CD14-positive monocyte (primary cell): ENCODE data around the gene CAST. TPM values are rescaled to one million over a fixed set of nuclear protein-coding genes. Genes with fewer than 3 reads are reported as not detected.

Experiments used
- DNase-seq, 3 donors: peaks; one replicate each; pipeline ENCODE4 v3.0.0-alpha.2; 2011 to 2022
- H2AFZ ChIP-seq: 2 replicates; pipeline ENCODE4 v1.6.0; 2012; ENCODE audit warnings: mild to moderate bottlenecking, low read depth, low read length, inconsistent platforms; ENCODE audit not compliant: insufficient read depth, poor library complexity, severe bottlenecking
- H3K27ac ChIP-seq, 2 donors: 1 replicate in 1 of 2; 2 replicates in 1 of 2; pipeline ENCODE4 v1.5.1; 2012 to 2013; ENCODE audit warnings: low read length in 2 of 2, control low read depth in 1 of 2, inconsistent platforms in 1 of 2, low read depth in 1 of 2, mild to moderate bottlenecking in 1 of 2
- H3K27me3 ChIP-seq, 2 donors: one replicate each; pipeline versions ENCODE4 v1.6.0 to v1.6.1; 2011 to 2013; ENCODE audit warnings: low read length in 2 of 2; ENCODE audit not compliant: control insufficient read depth in 2 of 2, insufficient read depth in 2 of 2
- H3K36me3 ChIP-seq, 2 donors: replicated peaks in 1 of 2; 1 replicate in 1 of 2; 2 replicates in 1 of 2; pipeline versions ENCODE4 v1.5.1 to v1.6.1; 2012 to 2013; ENCODE audit warnings: low read length in 2 of 2, control low read depth in 1 of 2, inconsistent platforms in 1 of 2, mild to moderate bottlenecking in 1 of 2; ENCODE audit not compliant: insufficient read depth in 2 of 2, control insufficient read depth in 1 of 2
- H3K4me1 ChIP-seq, 2 donors: 1 replicate in 1 of 2; 2 replicates in 1 of 2; pipeline versions ENCODE4 v1.5.1 to v1.6.1; 2012 to 2013; ENCODE audit warnings: low read length in 2 of 2, control low read depth in 1 of 2, inconsistent platforms in 1 of 2, mild to moderate bottlenecking in 1 of 2, moderate library complexity in 1 of 2; ENCODE audit not compliant: insufficient read depth in 2 of 2, control insufficient read depth in 1 of 2
- H3K4me2 ChIP-seq: replicated peaks from 2 replicates; pipeline ENCODE3; 2012; ENCODE audit warnings: low read length, moderate library complexity, mild to moderate bottlenecking; ENCODE audit not compliant: poor library complexity, severe bottlenecking; ENCODE audit errors: extremely low read depth
- H3K4me3 ChIP-seq, 3 experiments: fragments of 200-600 bp in 1 of 3; sonication (generic) in 1 of 3; replicated peaks in 1 of 3; 1 replicate in 2 of 3; 2 replicates in 1 of 3; pipeline ENCODE4 v1.5.1; 2011 to 2013; ENCODE audit warnings: low read length in 3 of 3, mild to moderate bottlenecking in 3 of 3, control low read depth in 2 of 3, low read depth in 2 of 3, inconsistent platforms in 1 of 3, moderate library complexity in 1 of 3
- H3K79me2 ChIP-seq: 2 replicates; pipeline ENCODE4 v1.6.0; 2012; ENCODE audit warnings: mild to moderate bottlenecking, control low read depth, inconsistent platforms, low read length, moderate library complexity; ENCODE audit not compliant: insufficient read depth
- H3K9ac ChIP-seq: 2 replicates; pipeline ENCODE4 v1.6.0; 2017; ENCODE audit warnings: low read length, mild to moderate bottlenecking; ENCODE audit not compliant: insufficient read depth, poor library complexity, severe bottlenecking
- H3K9me3 ChIP-seq, 2 donors: replicated peaks in 1 of 2; 1 replicate in 1 of 2; 2 replicates in 1 of 2; pipeline versions ENCODE4 v1.5.1 to v1.6.1; 2012 to 2013; ENCODE audit warnings: low read length in 2 of 2, control low read depth in 1 of 2; ENCODE audit not compliant: control insufficient read depth in 1 of 2, insufficient read depth in 1 of 2
- H4K20me1 ChIP-seq: 2 replicates; pipeline ENCODE4 v1.6.0; 2012; ENCODE audit warnings: mild to moderate bottlenecking, low read length, control low read depth, moderate library complexity; ENCODE audit not compliant: insufficient read depth
- H3K27ac Mint-ChIP-seq, 7 donors: one replicate each; pipeline ENCODE4 v1.8.0; 2020; ENCODE audit warnings: mild to moderate bottlenecking in 7 of 7, mixed read lengths in 7 of 7, moderate library complexity in 6 of 7, inconsistent platforms in 2 of 7
- H3K27me3 Mint-ChIP-seq, 3 donors: one replicate each; pipeline ENCODE4 v1.8.0; 2021 to 2022; ENCODE audit warnings: low read depth in 3 of 3, mild to moderate bottlenecking in 3 of 3, mixed read lengths in 3 of 3, moderate library complexity in 3 of 3, inconsistent platforms in 1 of 3
- H3K36me3 Mint-ChIP-seq, 2 donors: one replicate each; pipeline ENCODE4 v1.8.0; 2020; ENCODE audit warnings: mixed read lengths in 2 of 2, inconsistent platforms in 1 of 2, mild to moderate bottlenecking in 1 of 2
- H3K4me1 Mint-ChIP-seq: one replicate; pipeline ENCODE4 v1.8.0; 2020; ENCODE audit warnings: mild to moderate bottlenecking, mixed read lengths
- H3K4me3 Mint-ChIP-seq, 2 donors: one replicate each; pipeline ENCODE4 v1.8.0; 2020; ENCODE audit warnings: mild to moderate bottlenecking in 2 of 2, mixed read lengths in 2 of 2, moderate library complexity in 1 of 2
- H3K9me3 Mint-ChIP-seq, 7 donors: one replicate each; pipeline ENCODE4 v1.8.0; 2020 to 2022; ENCODE audit warnings: mixed read lengths in 7 of 7, mild to moderate bottlenecking in 6 of 7, moderate library complexity in 6 of 7, inconsistent platforms in 2 of 7
- CTCF ChIP-seq: fragments of 200-600 bp; IDR thresholded peaks from one replicate; pipeline ENCODE4 v1.8.0; 2022; ENCODE audit warnings: antibody characterized with exemption, mild to moderate bottlenecking
- WGBS: methylation state at CpG from one replicate; pipeline ENCODE4 v1.1.5; 2013; ENCODE audit warnings: missing lambda C conversion rate; ENCODE audit not compliant: insufficient coverage; 5-methylcytosine and 5-hydroxymethylcytosine counted together
- intact Hi-C, 2 donors: fragments of 100-400 bp; cut with micrococcal nuclease; formaldehyde crosslinking; loops; one replicate each; pipeline versions ENCODE4 v1.15.0 to v1.15.1; 2023
- polyA plus RNA-seq, 3 donors: library from polyadenylated mRNA; depleted of rRNA in 1 of 3; unstranded in 2 of 3; stranded (reverse) in 1 of 3; fragments of 300-500 nt in 2 of 3; fragments of >200 nt in 1 of 3; fragmentation: Illumina TruSeq in 2 of 3; gene quantifications; 1 replicate in 2 of 3; 2 replicates in 1 of 3; pipeline ENCODE4 v1.2.3, GENCODE V29; 2012 to 2021

Gene CAST
- polyA plus RNA-seq, 3 donors = 49.6 to 125 (median 76.8) TPM

GRCh38 chr5:96776621-96777020, 114.4 kb downstream of the CAST start:
- Histone ChIP-seq H4K20me1 (peaks cover 42% of the 10 kb centered on the region), H2AFZ (no peak overlapping the region), H3K9me3 (no peaks in the 10 kb centered on the region), H3K4me3 (no peak overlapping the region), H3K4me2 (no peak overlapping the region), H3K79me2 (no peaks in the 10 kb centered on the region), H3K36me3 (peaks cover 100% of the 10 kb centered on the region in 2 donors), H3K27me3 (no peaks in the 10 kb centered on the region), H3K27ac (no peak overlapping the region), H3K9ac (no peak overlapping the region), H3K4me1 (no peaks in the 10 kb centered on the region)
- intact Hi-C loops = no loop called here
- WGBS = no CpG with 5 or more reads among the region's 2 CpGs
- Mint-ChIP-seq H3K9me3 (no peaks in the 10 kb centered on the region), H3K27ac (no peak overlapping the region), H3K36me3 (peaks cover 83 to 97% of the 10 kb centered on the region in 2 donors), H3K4me1 (no peaks in the 10 kb centered on the region), H3K4me3 (no peak overlapping the region), H3K27me3 (peaks cover 0 to 2% (median 0%) of the 10 kb centered on the region in 3 donors)
- TF ChIP-seq CTCF = no peak
- no peak for DNase-seq

- no peak for TF ChIP-seq CTCF
- Histone ChIP-seq H3K79me2 (no peaks in the 10 kb centered on the region), H4K20me1 (peaks cover 41% of the 10 kb centered on the region), H3K9ac (no peak overlapping the region), H3K27me3 (no peaks in the 10 kb centered on the region), H3K4me3 (no peak overlapping the region), H2AFZ (no peak overlapping the region), H3K4me2 (no peak overlapping the region), H3K36me3 (peaks cover 98 to 100% of the 10 kb centered on the region in 2 donors), H3K9me3 (no peaks in the 10 kb centered on the region), H3K4me1 (no peaks in the 10 kb centered on the region), H3K27ac (peak overlapping the region in 1 of 2 donors; percentile 15)
- intact Hi-C loops = no loop called here
- Mint-ChIP-seq H3K4me1 (no peaks in the 10 kb centered on the region), H3K9me3 (no peaks in the 10 kb centered on the region), H3K4me3 (no peak overlapping the region), H3K27me3 (peaks cover 0 to 2% (median 0%) of the 10 kb centered on the region in 3 donors), H3K36me3 (peaks cover 84 to 99% of the 10 kb centered on the region in 2 donors), H3K27ac (peak overlapping the region in 2 of 7 donors; percentile 12 to 81)
- DNase-seq = no peak
- 92% methylated on average over 1 of the region's 1 CpG for WGBS
Observed at GRCh38 chr5:96778409-96778808, 116.2 kb downstream of the CAST start.
